Measurements from ENCODE around the gene ATP5PO.
"Not testable (repeated sequence)": the region's sequence is repeated elsewhere in the genome, so short reads cannot be mapped to it uniquely, and the experiment has no call there.

The ATP5PO gene

GRCh38 chr21:33874161-33874560 is 41.4 kb downstream of the ATP5PO start:
- DNase-seq (ENCODE audit: extremely low spot score, insufficient read length, low read depth) = no peak

GRCh38 chr21:33872881-33873515 is 42.6 kb downstream of the ATP5PO start:
- DNase-seq (ENCODE audit: extremely low spot score, insufficient read length, low read depth) = no peak
- FAIRE-seq = no peak

More at GRCh38 chr21:33874161-33874560, 41.4 kb downstream of the ATP5PO start:
- FAIRE-seq = no peak

- DNase-seq (ENCODE audit: extremely low spot score, insufficient read length, low read depth) (no peak), FAIRE-seq (no peak)
Observed at GRCh38 chr21:33871171-33871570, 44.4 kb downstream of the ATP5PO start.

GRCh38 chr21:33870768-33871167 is 44.8 kb downstream of the ATP5PO start:
- FAIRE-seq = no peak
- DNase-seq (ENCODE audit: extremely low spot score, insufficient read length, low read depth) = no peak

GRCh38 chr21:33869873-33870272 is 45.7 kb downstream of the ATP5PO start:
- FAIRE-seq = no peak
- DNase-seq (ENCODE audit: extremely low spot score, insufficient read length, low read depth) = no peak

GRCh38 chr21:33867868-33868267 is 47.7 kb downstream of the ATP5PO start:
- FAIRE-seq; DNase-seq (ENCODE audit: extremely low spot score, insufficient read length, low read depth): not testable (repeated sequence)

GRCh38 chr21:33866826-33867225 is 48.8 kb downstream of the ATP5PO start:
- FAIRE-seq = no peak

GRCh38 chr21:33865996-33866575 is 49.5 kb downstream of the ATP5PO start:
- no peak for DNase-seq (ENCODE audit: extremely low spot score, insufficient read length, low read depth)
- FAIRE-seq = no peak

More at GRCh38 chr21:33866826-33867225, 48.8 kb downstream of the ATP5PO start:
- DNase-seq (ENCODE audit: extremely low spot score, insufficient read length, low read depth) = no peak

- FAIRE-seq = no peak
- DNase-seq (ENCODE audit: extremely low spot score, insufficient read length, low read depth) = no peak
Observed at GRCh38 chr21:33865176-33865575, 50.4 kb downstream of the ATP5PO start.

GRCh38 chr21:33864150-33864549 is 51.5 kb downstream of the ATP5PO start:
- FAIRE-seq = no peak
- DNase-seq (ENCODE audit: extremely low spot score, insufficient read length, low read depth) = no peak

- FAIRE-seq = not testable (repeated sequence)
Observed at GRCh38 chr21:33863191-33863590, 52.4 kb downstream of the ATP5PO start.

GRCh38 chr21:33861125-33861524 is 54.5 kb downstream of the ATP5PO start:
- DNase-seq (ENCODE audit: extremely low spot score, insufficient read length, low read depth) (no peak), FAIRE-seq (no peak)

More at GRCh38 chr21:33863191-33863590, 52.4 kb downstream of the ATP5PO start:
- DNase-seq (ENCODE audit: extremely low spot score, insufficient read length, low read depth) = not testable (repeated sequence)

GRCh38 chr21:33860332-33860879 is 55.2 kb downstream of the ATP5PO start:
- FAIRE-seq (no peak), DNase-seq (ENCODE audit: extremely low spot score, insufficient read length, low read depth) (no peak)

- no peak for DNase-seq (ENCODE audit: extremely low spot score, insufficient read length, low read depth)
- no peak for FAIRE-seq
Observed at GRCh38 chr21:33859373-33860102, 56.1 kb downstream of the ATP5PO start.

- no peak for FAIRE-seq
Observed at GRCh38 chr21:33858667-33859372, 56.8 kb downstream of the ATP5PO start.

GRCh38 chr21:33857846-33858666 is 57.5 kb downstream of the ATP5PO start:
- DNase-seq (ENCODE audit: extremely low spot score, insufficient read length, low read depth) (no peak), FAIRE-seq (no peak)

More at GRCh38 chr21:33858667-33859372, 56.8 kb downstream of the ATP5PO start:
- DNase-seq (ENCODE audit: extremely low spot score, insufficient read length, low read depth) = no peak

GRCh38 chr21:33856893-33857527 is 58.6 kb downstream of the ATP5PO start:
- FAIRE-seq = no peak

GRCh38 chr21:33855190-33855589 is 60.4 kb downstream of the ATP5PO start:
- no peak for FAIRE-seq
- DNase-seq (ENCODE audit: extremely low spot score, insufficient read length, low read depth) = no peak

More at GRCh38 chr21:33856893-33857527, 58.6 kb downstream of the ATP5PO start:
- no peak for DNase-seq (ENCODE audit: extremely low spot score, insufficient read length, low read depth)

GRCh38 chr21:33854604-33855003 is 61.0 kb downstream of the ATP5PO start:
- no peak for FAIRE-seq
- no peak for DNase-seq (ENCODE audit: extremely low spot score, insufficient read length, low read depth)

Data from GM18507 (cell line).